ENCODE measurements around the gene AKNA. TPM values are rescaled to one million over a fixed set of nuclear protein-coding genes. Genes with fewer than 3 reads are reported as not detected.

AKNA gene
- total RNA-seq, 3 donors from 2014 or later (not counting 1 experiment from before 2014, with no cell fraction given), result 577 to 743 (median 676) TPM

DNA sequence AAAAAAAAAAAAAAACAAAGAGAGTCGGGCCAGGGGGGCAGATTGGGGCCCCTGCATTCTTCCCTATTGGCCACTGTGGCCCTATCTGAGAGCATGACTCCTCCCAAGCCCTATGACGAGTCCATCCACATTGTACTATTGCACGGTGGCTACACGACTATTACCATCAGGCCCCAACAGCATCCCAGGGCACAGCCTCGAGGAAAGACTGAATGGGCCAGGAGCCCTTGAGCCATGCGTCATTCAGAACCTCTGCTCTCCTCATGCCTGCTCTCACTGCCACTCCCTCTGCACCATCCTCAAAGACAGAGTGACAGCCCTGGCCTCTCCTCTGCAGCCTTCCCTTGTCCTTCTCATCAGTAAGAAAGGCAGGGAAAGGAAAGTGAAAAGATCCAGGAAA, 85.1 kb downstream of the AKNA start:
- Mint-ChIP-seq H3K4me3 (no peak overlapping the region), H3K36me3 (no peaks in the 10 kb centered on the region), H3K27me3 (ENCODE audit: low read depth in 2 of 2) (peaks cover 3% of the 10 kb centered on the region in 2 donors), H3K4me1 (no peaks in the 10 kb centered on the region), H3K27ac (no peak overlapping the region), H3K9me3 (no peaks in the 10 kb centered on the region)
- Histone ChIP-seq H3K36me3 (ENCODE audit: control insufficient read depth, insufficient read depth, low read length) (no peaks in the 10 kb centered on the region), H3K27ac (ENCODE audit: low read length) (no peak overlapping the region), H3K27me3 (ENCODE audit: control insufficient read depth, insufficient read depth, low read length) (no peaks in the 10 kb centered on the region), H3K4me1 (ENCODE audit: control insufficient read depth, insufficient read depth, low read length) (peaks cover 5% of the 10 kb centered on the region), H3K4me3 (ENCODE audit: low read length) (no peak overlapping the region), H3K9me3 (ENCODE audit: control insufficient read depth, insufficient read depth, low read length) (no peaks in the 10 kb centered on the region)
- ATAC-seq, result no peak
- TF ChIP-seq, protein P1, sequence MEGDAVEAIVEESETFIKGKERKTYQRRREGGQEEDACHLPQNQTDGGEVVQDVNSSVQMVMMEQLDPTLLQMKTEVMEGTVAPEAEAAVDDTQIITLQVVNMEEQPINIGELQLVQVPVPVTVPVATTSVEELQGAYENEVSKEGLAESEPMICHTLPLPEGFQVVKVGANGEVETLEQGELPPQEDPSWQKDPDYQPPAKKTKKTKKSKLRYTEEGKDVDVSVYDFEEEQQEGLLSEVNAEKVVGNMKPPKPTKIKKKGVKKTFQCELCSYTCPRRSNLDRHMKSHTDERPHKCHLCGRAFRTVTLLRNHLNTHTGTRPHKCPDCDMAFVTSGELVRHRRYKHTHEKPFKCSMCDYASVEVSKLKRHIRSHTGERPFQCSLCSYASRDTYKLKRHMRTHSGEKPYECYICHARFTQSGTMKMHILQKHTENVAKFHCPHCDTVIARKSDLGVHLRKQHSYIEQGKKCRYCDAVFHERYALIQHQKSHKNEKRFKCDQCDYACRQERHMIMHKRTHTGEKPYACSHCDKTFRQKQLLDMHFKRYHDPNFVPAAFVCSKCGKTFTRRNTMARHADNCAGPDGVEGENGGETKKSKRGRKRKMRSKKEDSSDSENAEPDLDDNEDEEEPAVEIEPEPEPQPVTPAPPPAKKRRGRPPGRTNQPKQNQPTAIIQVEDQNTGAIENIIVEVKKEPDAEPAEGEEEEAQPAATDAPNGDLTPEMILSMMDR (IDR thresholded peaks at IDR 0.05), result no peak
- no peak for DNase-seq
- 76% methylated on average over 6 of the region's 6 CpGs for whole genome bisulfite sequencing (ENCODE audit: insufficient coverage)
- intact Hi-C loops (cut with micrococcal nuclease), result no loop called here

DNA sequence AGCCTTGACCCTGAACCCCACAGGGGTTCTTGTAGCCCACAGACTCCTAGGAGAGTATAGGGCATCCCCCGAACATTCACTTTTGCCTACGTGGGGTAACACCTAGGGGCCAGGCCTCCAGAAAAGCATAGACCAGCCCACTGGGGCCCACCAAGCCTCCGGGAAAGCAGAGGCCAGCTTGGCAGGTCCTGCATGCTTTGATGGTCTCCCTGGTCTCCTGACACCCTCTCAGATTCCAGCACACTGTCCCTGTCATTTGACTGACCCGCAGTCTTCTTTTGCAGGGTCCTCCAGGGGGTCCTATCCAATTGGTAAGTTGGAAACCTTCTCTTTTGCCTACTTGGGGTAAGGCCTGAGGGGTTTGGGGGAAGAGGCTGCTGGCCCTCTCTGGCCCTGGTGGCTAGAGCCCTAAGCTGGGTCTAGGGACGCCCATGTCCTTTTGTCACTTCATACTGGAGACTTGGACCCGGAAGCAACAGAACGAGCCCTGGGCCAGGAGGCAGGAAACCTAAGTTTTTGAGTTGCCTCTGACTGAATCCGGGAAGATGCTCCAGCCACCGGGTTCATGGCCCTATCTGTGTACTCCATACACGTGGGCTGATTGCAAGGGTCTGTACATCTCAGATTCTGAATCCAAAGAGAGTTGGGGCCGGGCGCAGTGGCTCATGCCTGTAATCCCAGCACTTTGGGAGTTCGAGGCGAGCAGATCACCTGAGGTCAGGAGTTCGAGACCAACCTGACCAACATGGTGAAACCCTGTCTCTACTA, 85.8 kb downstream of the AKNA start:
- TF ChIP-seq, protein P1 (IDR thresholded peaks at IDR 0.05), result no peak
- Mint-ChIP-seq H3K9me3 (no peaks in the 10 kb centered on the region), H3K27ac (no peak overlapping the region), H3K27me3 (ENCODE audit: low read depth in 2 of 2) (peaks cover 0 to 7% of the 10 kb centered on the region in 2 donors), H3K4me1 (no peaks in the 10 kb centered on the region), H3K36me3 (no peaks in the 10 kb centered on the region), H3K4me3 (no peak overlapping the region)
- H3K4me3 ChIP-seq (ENCODE audit: low read length), result no peak overlapping the region
- no peaks in the 10 kb centered on the region for H3K9me3 ChIP-seq (ENCODE audit: control insufficient read depth, insufficient read depth, low read length)
- intact Hi-C loops (cut with micrococcal nuclease), result no loop called here
- no peaks in the 10 kb centered on the region for H3K36me3 ChIP-seq (ENCODE audit: control insufficient read depth, insufficient read depth, low read length)
- H3K27me3 ChIP-seq (ENCODE audit: control insufficient read depth, insufficient read depth, low read length), result no peaks in the 10 kb centered on the region
- H3K27ac ChIP-seq (ENCODE audit: low read length), result no peak overlapping the region
- no peak for ATAC-seq
- 84% methylated on average over 15 of the region's 15 CpGs for WGBS (ENCODE audit: insufficient coverage)
- peak in 1 of 2 donors; percentile 10 for DNase-seq
- peaks cover 5% of the 10 kb centered on the region for H3K4me1 ChIP-seq (ENCODE audit: control insufficient read depth, insufficient read depth, low read length)

DNA sequence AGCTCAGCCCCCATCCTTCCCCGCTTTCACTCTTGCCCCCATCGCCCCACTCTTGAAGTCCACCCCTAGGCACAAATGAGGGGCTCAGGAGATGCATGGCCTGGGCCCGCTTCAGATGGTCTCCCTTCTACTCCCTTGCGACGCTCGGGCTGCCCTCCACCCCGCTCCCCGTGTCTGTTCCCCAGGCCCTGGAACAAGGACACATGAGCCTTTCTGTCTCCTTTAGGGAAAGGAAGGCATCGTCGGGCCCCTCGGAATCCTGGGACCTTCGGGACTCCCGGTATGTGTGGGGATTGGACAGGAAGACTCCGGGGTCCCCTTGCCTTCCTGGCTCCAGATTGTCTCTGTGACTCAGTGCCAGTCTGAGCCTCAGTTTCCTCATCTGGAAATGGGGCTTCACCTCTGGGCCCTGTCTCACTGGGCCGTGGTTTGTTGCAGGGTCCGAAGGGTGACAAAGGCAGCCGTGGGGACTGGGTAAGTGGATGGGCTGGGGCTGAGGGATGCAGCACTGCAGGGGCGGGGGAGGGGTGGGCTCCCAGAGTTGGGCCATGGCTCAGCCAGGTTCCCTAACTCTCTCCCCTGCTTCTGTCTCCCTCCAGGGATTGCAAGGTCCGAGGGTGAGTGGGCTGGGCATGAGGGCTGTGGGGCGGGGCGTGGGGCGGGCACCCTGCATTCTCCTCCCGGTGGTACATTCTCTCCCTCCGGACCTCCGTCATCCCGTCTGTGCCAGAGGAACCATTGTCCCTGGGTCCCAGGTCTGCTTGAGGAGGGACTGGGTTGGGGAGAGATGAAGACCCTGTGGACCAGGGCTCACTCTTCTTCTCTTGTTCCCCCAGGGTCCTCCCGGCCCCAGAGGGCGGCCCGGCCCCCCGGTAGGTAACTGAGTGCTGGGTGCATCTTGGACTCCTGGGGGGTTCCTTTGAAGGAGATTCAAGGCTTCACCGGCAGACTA, 86.7 kb downstream of the AKNA start:
- intact Hi-C loops (cut with micrococcal nuclease), result no loop called here
- Histone ChIP-seq H3K9me3 (ENCODE audit: control insufficient read depth, insufficient read depth, low read length) (no peaks in the 10 kb centered on the region), H3K4me1 (ENCODE audit: control insufficient read depth, insufficient read depth, low read length) (peaks cover 5% of the 10 kb centered on the region), H3K36me3 (ENCODE audit: control insufficient read depth, insufficient read depth, low read length) (no peaks in the 10 kb centered on the region), H3K27me3 (ENCODE audit: control insufficient read depth, insufficient read depth, low read length) (no peaks in the 10 kb centered on the region), H3K4me3 (ENCODE audit: low read length) (no peak overlapping the region), H3K27ac (ENCODE audit: low read length) (no peak overlapping the region)
- no peak overlapping the region for H3K4me3 Mint-ChIP-seq
- H3K36me3 Mint-ChIP-seq, result no peaks in the 10 kb centered on the region
- TF ChIP-seq, protein P1 (IDR thresholded peaks at IDR 0.05), result no peak
- H3K27me3 Mint-ChIP-seq (ENCODE audit: low read depth in 2 of 2), result peaks cover 0 to 7% of the 10 kb centered on the region in 2 donors
- no peak for ATAC-seq
- H3K9me3 Mint-ChIP-seq, result no peaks in the 10 kb centered on the region
- 93% methylated on average over 30 of the region's 31 CpGs for WGBS (ENCODE audit: insufficient coverage)
- DNase-seq, result peak in 1 of 2 donors; percentile 7
- H3K4me1 Mint-ChIP-seq, result no peaks in the 10 kb centered on the region
- H3K27ac Mint-ChIP-seq, result no peak overlapping the region

Data from natural killer cell (primary cell).